ENCODE data around the gene AUTS2. TPM values are rescaled to one million over a fixed set of nuclear protein-coding genes. Genes with fewer than 3 reads are reported as not detected.

AUTS2 gene
- total and polyA plus RNA-seq, 2 experiments from 2014 or later: 32.0 to 91.0 TPM

- TF ChIP-seq ZNF462 (CRISPR knock-in tag; IDR thresholded peaks at IDR 0.05): no peak
- no peak for TF ChIP-seq CREB1 (CRISPR knock-in tag; IDR thresholded peaks at IDR 0.05; ENCODE audit: low read depth)
- TF ChIP-seq ZNF114 (CRISPR knock-in tag; IDR thresholded peaks at IDR 0.05): no peak
- no peak for TF ChIP-seq REST (IDR thresholded peaks at IDR 0.05; ENCODE audit: unreplicated experiment)
- no peak for TF ChIP-seq EZH2phosphoT487 (IDR thresholded peaks at IDR 0.05; ENCODE audit: unreplicated experiment)
Measured at GRCh38 chr7:69753981-69754380, 155.7 kb downstream of the AUTS2 start (continued).

- TF ChIP-seq EZH2 (IDR thresholded peaks at IDR 0.05; ENCODE audit: low read depth, unreplicated experiment): no peak
- no peak for TF ChIP-seq ZNF114 (CRISPR knock-in tag; IDR thresholded peaks at IDR 0.05)
Measured at GRCh38 chr7:69754476-69754875, 156.2 kb downstream of the AUTS2 start.

More at GRCh38 chr7:69754476-69754875, 156.2 kb downstream of the AUTS2 start:
- no peaks in the 10 kb centered on the region for H3K36me3 Mint-ChIP-seq (ENCODE audit: low read depth)
- no peaks in the 10 kb centered on the region for H3K27me3 Mint-ChIP-seq (ENCODE audit: insufficient read depth, low read depth, poor library complexity)
- no peaks in the 10 kb centered on the region for H4K20me1 ChIP-seq (replicated peaks; ENCODE audit: insufficient read depth)
- no peak overlapping the region for H3K4me3 Mint-ChIP-seq
- no peaks in the 10 kb centered on the region for H3K27me3 ChIP-seq (ENCODE audit: insufficient read depth)
- H3K9me2 ChIP-seq (ENCODE audit: insufficient read depth): no peaks in the 10 kb centered on the region
- peaks cover 21% of the 10 kb centered on the region for H3K4me1 ChIP-seq (ENCODE audit: insufficient read depth)
- H3F3A ChIP-seq (replicated peaks; ENCODE audit: low read depth): no peaks in the 10 kb centered on the region
- no peaks in the 10 kb centered on the region for H3K36me3 ChIP-seq (ENCODE audit: insufficient read depth)
- H3K9me3 Mint-ChIP-seq: no peaks in the 10 kb centered on the region
- peaks cover 39% of the 10 kb centered on the region for H3K4me1 Mint-ChIP-seq
- H3K27ac ChIP-seq (ENCODE audit: low read depth): no peak overlapping the region
- ATAC-seq (no peak), DNase-seq (ENCODE audit: low spot score) (no peak)
- no peaks in the 10 kb centered on the region for H3K79me2 ChIP-seq (replicated peaks; ENCODE audit: insufficient read depth)
- no peak overlapping the region for H3K27ac Mint-ChIP-seq
- H3K4me2 ChIP-seq: no peak overlapping the region
- no peak overlapping the region for H3K4me3 ChIP-seq
- no peak overlapping the region for H2AFZ ChIP-seq

Measured in GM23338 (cell line).